ENCODE data around the gene CTDNEP1. TPM values are rescaled to one million over a fixed set of nuclear protein-coding genes. Genes with fewer than 3 reads are reported as not detected.

The CTDNEP1 gene
- total RNA-seq, 2 donors from 2014 or later: 33.5 to 44.8 TPM

DNA sequence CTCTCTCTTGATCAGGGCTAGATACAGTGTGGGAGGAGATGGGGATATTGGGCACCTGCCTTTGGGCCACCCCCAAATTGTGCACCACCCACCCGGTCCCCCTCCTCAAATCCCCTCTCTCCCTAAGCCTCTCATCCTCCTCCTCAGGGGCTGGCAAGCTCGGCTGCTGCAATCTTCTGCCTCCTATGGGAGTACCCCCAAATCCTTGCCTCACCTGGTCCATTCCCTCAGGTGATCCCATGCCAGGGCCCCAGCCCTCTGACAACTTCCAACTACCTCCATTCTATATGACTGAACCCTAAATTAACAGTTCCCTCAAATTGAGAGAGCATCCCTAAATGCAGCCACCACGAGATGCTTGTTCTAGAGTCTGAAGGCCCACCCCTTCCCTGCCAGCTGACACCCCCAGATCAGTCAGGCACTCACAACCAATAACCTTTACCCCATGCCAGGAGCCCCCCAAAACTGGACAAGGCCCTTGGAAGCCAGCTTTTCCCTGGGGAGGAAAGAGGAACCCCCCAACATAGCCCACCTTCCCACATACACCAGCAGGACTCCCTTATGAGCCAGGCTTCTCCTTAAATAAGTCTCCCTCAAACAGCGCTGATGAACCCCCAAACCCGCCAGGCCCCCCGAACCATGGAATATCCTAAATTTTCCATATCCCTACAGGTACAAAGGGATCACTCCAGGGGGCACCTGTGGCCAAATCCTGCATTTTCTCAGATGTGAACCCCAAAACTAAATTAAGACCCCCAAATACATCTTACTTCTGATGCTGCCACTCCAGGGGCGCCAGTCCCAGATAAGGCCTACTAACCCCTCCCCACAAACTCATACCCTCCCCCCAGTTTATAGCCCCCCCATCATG is 35.1 kb downstream of the CTDNEP1 start:
- H3K4me1 ChIP-seq: peaks cover 57% of the 10 kb centered on the region
- no peaks in the 10 kb centered on the region for H3K9me3 ChIP-seq
- H3K36me3 ChIP-seq (replicated peaks in 1 of 2; ENCODE audit: insufficient read depth in 1 of 2, low read depth in 2 of 2): no peaks in the 10 kb centered on the region
- no peak for DNase-seq
- 35 to 46% methylated on average over 7 of the region's 7 CpGs for WGBS, 2 donors
- H3K27me3 ChIP-seq: no peaks in the 10 kb centered on the region
- H3K4me3 ChIP-seq: no peak overlapping the region
- no peak for TF ChIP-seq CTCF (IDR thresholded peaks at IDR 0.05)
- TF ChIP-seq POLR2A (IDR thresholded peaks at IDR 0.05): no peak
- H3K27ac ChIP-seq: peak overlapping the region in 2 of 4 donors; percentile 39 to 53
- no peak for ATAC-seq
- intact Hi-C loops (cut with DNase I): no loop called here

DNA sequence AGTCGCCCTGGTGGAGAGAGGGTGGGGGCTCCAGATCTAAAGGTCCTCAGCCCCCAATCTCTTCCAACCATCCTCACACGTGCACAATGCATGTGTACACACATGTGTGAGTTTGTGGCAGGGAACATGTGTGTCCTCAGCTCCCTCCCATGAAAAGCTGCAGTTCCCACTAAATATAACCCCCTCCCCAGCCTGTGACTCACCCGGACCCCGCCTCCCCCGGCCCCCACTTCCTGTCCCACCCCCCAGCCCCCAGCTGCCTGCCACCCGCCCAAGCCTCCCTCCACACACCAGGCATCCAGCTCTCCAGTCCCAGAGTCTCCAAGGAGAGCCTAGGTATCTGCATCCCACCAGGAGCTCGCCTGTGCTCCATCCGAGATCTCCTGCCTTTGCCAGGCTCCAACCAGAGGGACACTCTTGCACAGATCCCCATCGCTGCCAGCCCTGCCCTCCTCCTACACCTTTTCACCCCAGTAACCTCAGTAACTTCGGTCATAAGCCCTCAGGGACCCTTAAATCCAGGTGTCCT is 35.8 kb downstream of the CTDNEP1 start:
- no peaks in the 10 kb centered on the region for H3K27me3 ChIP-seq
- intact Hi-C loops (cut with DNase I): no loop called here
- ATAC-seq (no peak), DNase-seq (no peak)
- TF ChIP-seq POLR2A (IDR thresholded peaks at IDR 0.05): no peak
- TF ChIP-seq CTCF (IDR thresholded peaks at IDR 0.05): no peak
- H3K27ac ChIP-seq: peak overlapping the region in 3 of 4 donors; percentile 16 to 76 (median 76)
- peaks cover 49% of the 10 kb centered on the region for H3K4me1 ChIP-seq
- no peak overlapping the region for H3K4me3 ChIP-seq
- no peaks in the 10 kb centered on the region for H3K9me3 ChIP-seq
- WGBS, 2 donors: 19 to 34% methylated on average over 6 to 10 of the region's 10 CpGs
- H3K36me3 ChIP-seq (replicated peaks in 1 of 2; ENCODE audit: insufficient read depth in 1 of 2, low read depth in 2 of 2): no peaks in the 10 kb centered on the region

DNA sequence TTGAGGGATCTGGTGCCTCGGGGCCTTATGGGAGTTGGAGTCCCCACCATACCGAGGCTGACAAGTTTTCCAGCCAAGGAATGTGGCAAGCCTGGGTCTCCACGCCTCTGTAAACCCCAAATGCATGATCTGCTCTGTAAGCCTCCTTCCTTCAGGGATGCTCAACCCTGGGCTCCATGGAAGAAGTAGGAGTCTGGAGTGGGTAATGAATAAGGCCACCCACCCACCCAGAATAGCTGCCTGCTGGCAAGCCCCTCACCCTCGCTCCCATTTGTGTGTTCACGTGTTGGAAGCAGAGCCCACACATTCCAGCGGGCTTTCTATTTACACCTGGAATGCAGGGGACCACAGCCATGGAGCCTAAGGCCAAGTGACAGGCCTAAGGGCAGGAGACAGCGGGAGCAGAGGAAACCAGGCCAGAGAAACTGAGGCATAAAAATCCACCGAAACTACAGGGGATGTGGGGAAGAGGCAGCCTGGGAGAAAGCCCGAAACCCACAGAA is 36.3 kb downstream of the CTDNEP1 start:
- 35 to 38% methylated on average over 7 to 9 of the region's 9 CpGs for WGBS, 2 donors
- no peak for DNase-seq
- Histone ChIP-seq H3K36me3 (replicated peaks in 1 of 2; ENCODE audit: insufficient read depth in 1 of 2, low read depth in 2 of 2) (no peaks in the 10 kb centered on the region), H3K4me1 (peaks cover 46% of the 10 kb centered on the region), H3K4me3 (no peak overlapping the region), H3K27ac (peak overlapping the region in 3 of 4 donors; percentile 16 to 76 (median 76)), H3K27me3 (no peaks in the 10 kb centered on the region), H3K9me3 (no peaks in the 10 kb centered on the region)
- intact Hi-C loops (cut with DNase I): no loop called here
- ATAC-seq: no peak
- TF ChIP-seq POLR2A (IDR thresholded peaks at IDR 0.05) (no peak), CTCF (IDR thresholded peaks at IDR 0.05) (no peak)

- no peak for TF ChIP-seq POLR2A (IDR thresholded peaks at IDR 0.05)
- TF ChIP-seq CTCF (IDR thresholded peaks at IDR 0.05): peak in 5 of 7 experiments; percentile 37 to 56 (median 48)
- ATAC-seq: peak; percentile 85
- Histone ChIP-seq H3K27ac (peak overlapping the region; percentile 50 to 76 (median 69)), H3K27me3 (no peaks in the 10 kb centered on the region), H3K36me3 (replicated peaks in 1 of 2; ENCODE audit: insufficient read depth in 1 of 2, low read depth in 2 of 2) (no peaks in the 10 kb centered on the region), H3K4me3 (peak overlapping the region; percentile 13 to 18), H3K9me3 (no peaks in the 10 kb centered on the region), H3K4me1 (peaks cover 45% of the 10 kb centered on the region)
- 0 to 1% methylated on average over 22 to 45 of the region's 45 CpGs for WGBS, 2 donors
- intact Hi-C loops (cut with DNase I): no loop called here
- DNase-seq: peak; percentile 96 to 98 (median 96)
Measured at GRCh38 chr17:7214300-7215135, 37.0 kb downstream of the CTDNEP1 start.
